NB4 (cell line): ENCODE results near the gene TPP2.

Experiments used
- CTCF ChIP-seq: IDR thresholded peaks from one replicate; pipeline ENCODE4 v1.5.1; 2012; ENCODE audit warnings: low read depth, low read length
- POLR2A ChIP-seq: IDR thresholded peaks from 2 replicates; pipeline ENCODE4 v1.6.1; 2011; ENCODE audit warnings: mild to moderate bottlenecking; ENCODE audit not compliant: insufficient read length; ENCODE audit errors: extremely low read depth

- TF ChIP-seq CTCF (no peak), POLR2A (no peak)
Measured at GRCh38 chr13:102697264-102697663, 100.5 kb downstream of the TPP2 start.
